Parathyroid adenoma (tissue), 2 donors: ENCODE data around the gene MDP1.
A peak's percentile ranks its signal among the peaks of the same experiment; 100 is the strongest.

Experiments used
- H2AFZ ChIP-seq: fragments of 300-600 bp; sonication (generic); one replicate; pipeline ENCODE4 v1.7.0; 2017; ENCODE audit warnings: antibody characterized with exemption, mild to moderate bottlenecking
- H3K27ac ChIP-seq: fragments of 300-600 bp; sonication (generic); one replicate; pipeline ENCODE4 v1.7.0; 2017
- H3K27me3 ChIP-seq: fragments of 300-600 bp; sonication (generic); one replicate; pipeline ENCODE4 v1.7.0; 2017; ENCODE audit warnings: low read length; ENCODE audit not compliant: control insufficient read depth, insufficient read depth
- H3K36me3 ChIP-seq: fragments of 300-600 bp; sonication (generic); one replicate; pipeline ENCODE4 v1.7.0; 2017; ENCODE audit warnings: low read length; ENCODE audit not compliant: control insufficient read depth, insufficient read depth
- H3K4me1 ChIP-seq: fragments of 300-600 bp; sonication (generic); one replicate; pipeline ENCODE4 v1.7.0; 2017; ENCODE audit warnings: control low read depth
- H3K4me2 ChIP-seq: fragments of 300-600 bp; sonication (generic); one replicate; pipeline ENCODE4 v1.7.0; 2017; ENCODE audit warnings: low read length
- H3K4me3 ChIP-seq: fragments of 300-600 bp; sonication (generic); one replicate; pipeline ENCODE4 v1.7.0; 2017; ENCODE audit warnings: low read depth, low read length
- H3K79me2 ChIP-seq: fragments of 300-600 bp; sonication (generic); one replicate; pipeline ENCODE4 v1.7.0; 2017; ENCODE audit warnings: control low read depth
- H3K9ac ChIP-seq: fragments of 300-600 bp; sonication (generic); one replicate; pipeline ENCODE4 v1.7.0; 2017; ENCODE audit warnings: mild to moderate bottlenecking
- H3K9me3 ChIP-seq: fragments of 300-600 bp; sonication (generic); one replicate; pipeline ENCODE4 v1.7.0; 2017; ENCODE audit warnings: low read length; ENCODE audit not compliant: control insufficient read depth
- CTCF ChIP-seq: fragments of 300-600 bp; sonication (generic); IDR thresholded peaks from one replicate; pipeline ENCODE4 v1.7.0; 2017; ENCODE audit warnings: antibody characterized with exemption, mild to moderate bottlenecking
- donor health status: primary hyperparathyroidism.

MDP1 gene

GRCh38 chr14:24215495-24216344, at the start of gene MDP1:
Gene MDP1 (minus strand): TSS chr14:24216066. CDS start chr14:24215955, 111 bp downstream.
- Histone ChIP-seq H3K4me3 (peak within 1 kb of the TSS; percentile 71), H2AFZ (peak within 1 kb of the TSS; percentile 92), H3K4me2 (peak within 1 kb of the TSS; percentile 82), H3K27ac (peak within 1 kb of the TSS; percentile 93), H3K9me3 (no peaks in the 10 kb centered on the region), H3K4me1 (peaks cover 8% of the 10 kb centered on the region), H3K9ac (peak within 1 kb of the TSS; percentile 57), H3K36me3 (no peaks in the 10 kb centered on the region), H3K79me2 (peaks cover 32% of the 10 kb centered on the region), H3K27me3 (no peaks in the 10 kb centered on the region)
- TF ChIP-seq CTCF: peak; percentile 77

- no peaks in the 10 kb centered on the region for H3K9me3 ChIP-seq
- H3K4me1 ChIP-seq: no peaks in the 10 kb centered on the region
- no peaks in the 10 kb centered on the region for H3K36me3 ChIP-seq
- H3K27ac ChIP-seq: no peak overlapping the region
- H3K4me2 ChIP-seq: no peak overlapping the region
- H3K4me3 ChIP-seq: no peak overlapping the region
- H3K9ac ChIP-seq: no peak overlapping the region
- TF ChIP-seq CTCF: no peak
- H3K27me3 ChIP-seq: no peaks in the 10 kb centered on the region
- H3K79me2 ChIP-seq: no peaks in the 10 kb centered on the region
- H2AFZ ChIP-seq: no peak overlapping the region
Observed at GRCh38 chr14:24264298-24264697, 48.4 kb upstream of the MDP1 start.

GRCh38 chr14:24263848-24264247, 48.0 kb upstream of the MDP1 start:
- no peak for TF ChIP-seq CTCF
- H3K27ac ChIP-seq: no peak overlapping the region

GRCh38 chr14:24262821-24263733, 47.2 kb upstream of the MDP1 start, which contains the start of gene TGM1:
Gene TGM1 (minus strand): TSS chr14:24263177. CDS start chr14:24262352, 825 bp downstream.
- no peak within 1 kb of the TSS for H3K4me2 ChIP-seq
- no peak within 1 kb of the TSS for H3K4me3 ChIP-seq
- H3K9ac ChIP-seq: no peak within 1 kb of the TSS
- no peak within 1 kb of the TSS for H3K27ac ChIP-seq
- no peaks in the 10 kb centered on the region for H3K79me2 ChIP-seq
- no peak for TF ChIP-seq CTCF
- no peak within 1 kb of the TSS for H2AFZ ChIP-seq
- H3K9me3 ChIP-seq: no peaks in the 10 kb centered on the region
- H3K36me3 ChIP-seq: no peaks in the 10 kb centered on the region
- H3K4me1 ChIP-seq: no peaks in the 10 kb centered on the region
- H3K27me3 ChIP-seq: no peaks in the 10 kb centered on the region

More at GRCh38 chr14:24263848-24264247, 48.0 kb upstream of the MDP1 start:
- Histone ChIP-seq H3K9me3 (no peaks in the 10 kb centered on the region), H3K27me3 (no peaks in the 10 kb centered on the region), H3K36me3 (no peaks in the 10 kb centered on the region), H3K4me2 (no peak overlapping the region), H3K9ac (no peak overlapping the region), H3K4me1 (no peaks in the 10 kb centered on the region), H3K79me2 (no peaks in the 10 kb centered on the region), H2AFZ (no peak overlapping the region), H3K4me3 (no peak overlapping the region)
